ENCODE measurements around the gene FLOT1. TPM values are rescaled to one million over a fixed set of nuclear protein-coding genes. Genes with fewer than 3 reads are reported as not detected.
A peak's percentile ranks its signal among the peaks of the same experiment; 100 is the strongest.

The FLOT1 gene
- total and polyA plus RNA-seq, 2 donors (not counting 3 experiments of a cell fraction or from before 2014, with no cell fraction given), result 141 to 154 TPM

DNA sequence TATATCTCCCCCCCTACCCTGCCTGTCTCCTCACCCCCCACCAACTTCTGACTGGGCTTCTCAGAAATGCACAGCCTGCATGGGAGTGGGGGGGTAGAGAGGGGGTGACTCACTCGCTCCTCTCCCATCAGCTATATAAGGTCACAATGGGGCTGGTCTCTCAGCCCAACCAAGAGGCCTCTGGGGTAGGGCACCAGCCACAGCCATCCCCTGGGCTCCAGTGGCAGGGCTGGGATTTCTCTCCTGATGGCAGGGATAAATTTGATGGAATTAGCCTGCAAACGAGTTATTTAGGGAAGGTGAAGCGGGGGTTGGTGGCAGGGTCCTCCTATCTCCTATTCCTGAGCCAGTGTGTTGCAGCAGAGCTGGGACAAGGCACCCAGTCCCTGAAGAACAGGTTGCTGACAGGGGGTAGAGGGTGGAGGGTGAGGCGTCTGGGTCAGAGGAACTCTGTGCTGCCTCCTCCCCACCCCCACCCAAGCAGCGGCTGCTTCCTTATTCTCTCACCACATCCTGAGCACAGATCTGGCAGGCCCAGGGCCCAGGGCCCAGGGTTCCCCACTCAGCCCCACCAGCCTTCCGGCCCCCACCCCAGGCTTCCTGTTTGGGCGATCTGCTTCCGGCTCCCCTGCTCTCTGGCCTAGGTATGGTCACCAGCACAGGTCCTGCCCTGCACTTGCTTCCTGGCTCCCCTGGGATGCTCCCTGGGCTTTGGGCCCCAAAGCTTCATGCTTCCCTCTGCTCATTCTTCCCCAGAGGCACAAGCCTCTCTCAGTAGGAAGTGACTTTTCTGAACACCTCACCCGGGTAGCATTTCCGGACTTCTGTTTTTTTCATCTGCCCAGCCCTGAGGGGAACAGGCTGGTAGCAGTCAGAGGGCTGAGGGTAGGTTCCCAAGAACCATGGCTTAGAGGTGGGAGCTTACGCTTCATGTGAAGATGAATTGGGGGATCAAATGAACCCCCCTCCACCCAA, 60.1 kb downstream of the FLOT1 start:
- intact Hi-C loops (cut with micrococcal nuclease), result loop anchor here (1.0 to 2.0 kb wide), 3 partner anchors 35 to 404 kb away; partner anchors contain the start of gene MDC1
- Histone ChIP-seq H3K27me3 (ENCODE audit: control insufficient read depth in 2 of 2, insufficient read depth in 2 of 2, low read length in 2 of 2) (no peaks in the 10 kb centered on the region), H3K79me2 (ENCODE audit: control insufficient read depth, insufficient read depth, low read length) (peaks cover 87% of the 10 kb centered on the region), H3K27ac (ENCODE audit: insufficient read depth, low read depth, low read length) (peak overlapping the region; percentile 94), H2AFZ (ENCODE audit: low read depth, low read length) (no peak overlapping the region), H3K36me3 (ENCODE audit: control insufficient read depth in 2 of 2, extremely low read depth in 1 of 2, insufficient read depth in 2 of 2, low read length in 2 of 2) (peaks cover 4 to 5% of the 10 kb centered on the region in 2 experiments), H3K9me1 (replicated peaks; ENCODE audit: control insufficient read depth, extremely low read depth, insufficient read depth, low read length) (no peaks in the 10 kb centered on the region), H3K9me3 (replicated peaks; ENCODE audit: control insufficient read depth, insufficient read depth, low read length) (no peaks in the 10 kb centered on the region), H3K4me3 (replicated peaks in 1 of 3; ENCODE audit: insufficient read depth in 1 of 3, low read depth in 1 of 3, low read length in 3 of 3) (peak overlapping the region; percentile 81 to 93 (median 87)), H3K4me2 (ENCODE audit: insufficient read depth, low read length) (peak overlapping the region; percentile 85), H4K20me1 (replicated peaks; ENCODE audit: control insufficient read depth, extremely low read depth, insufficient read depth, low read length) (no peaks in the 10 kb centered on the region), H3K9ac (replicated peaks; ENCODE audit: extremely low read depth, insufficient read depth, low read length) (peak overlapping the region; percentile 91), H3K4me1 (ENCODE audit: control insufficient read depth, extremely low read depth, insufficient read depth, low read length) (peaks cover 34% of the 10 kb centered on the region)
- DNase-seq (ENCODE audit: low read depth, low spot score) (peak; percentile 89), FAIRE-seq (peak; percentile 98)
- TF ChIP-seq POLR2AphosphoS5 (IDR thresholded peaks at IDR 0.05; ENCODE audit: insufficient read depth, low read depth, low read length) (peak; percentile 95), MYC (IDR thresholded peaks at IDR 0.05; ENCODE audit: low read depth, low read length) (no peak), GATA2 (IDR thresholded peaks at IDR 0.05; ENCODE audit: insufficient read depth, insufficient read length, low read depth, low read length) (no peak), JUN (IDR thresholded peaks at IDR 0.05; ENCODE audit: borderline replicate concordance, insufficient read depth, insufficient read length, low read depth) (peak; percentile 63), EZH2 (IDR thresholded peaks at IDR 0.05; ENCODE audit: borderline replicate concordance, low read depth, low read length, severe bottlenecking) (no peak), FOS (IDR thresholded peaks at IDR 0.05; ENCODE audit: borderline replicate concordance, insufficient read depth, low read length) (peak; percentile 83), POLR2A (IDR thresholded peaks at IDR 0.05; ENCODE audit: low read depth, low read length) (peak; percentile 68)
- TF ChIP-seq, protein P1, sequence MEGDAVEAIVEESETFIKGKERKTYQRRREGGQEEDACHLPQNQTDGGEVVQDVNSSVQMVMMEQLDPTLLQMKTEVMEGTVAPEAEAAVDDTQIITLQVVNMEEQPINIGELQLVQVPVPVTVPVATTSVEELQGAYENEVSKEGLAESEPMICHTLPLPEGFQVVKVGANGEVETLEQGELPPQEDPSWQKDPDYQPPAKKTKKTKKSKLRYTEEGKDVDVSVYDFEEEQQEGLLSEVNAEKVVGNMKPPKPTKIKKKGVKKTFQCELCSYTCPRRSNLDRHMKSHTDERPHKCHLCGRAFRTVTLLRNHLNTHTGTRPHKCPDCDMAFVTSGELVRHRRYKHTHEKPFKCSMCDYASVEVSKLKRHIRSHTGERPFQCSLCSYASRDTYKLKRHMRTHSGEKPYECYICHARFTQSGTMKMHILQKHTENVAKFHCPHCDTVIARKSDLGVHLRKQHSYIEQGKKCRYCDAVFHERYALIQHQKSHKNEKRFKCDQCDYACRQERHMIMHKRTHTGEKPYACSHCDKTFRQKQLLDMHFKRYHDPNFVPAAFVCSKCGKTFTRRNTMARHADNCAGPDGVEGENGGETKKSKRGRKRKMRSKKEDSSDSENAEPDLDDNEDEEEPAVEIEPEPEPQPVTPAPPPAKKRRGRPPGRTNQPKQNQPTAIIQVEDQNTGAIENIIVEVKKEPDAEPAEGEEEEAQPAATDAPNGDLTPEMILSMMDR (IDR thresholded peaks at IDR 0.05; ENCODE audit: extremely low read depth in 1 of 2, insufficient read depth in 1 of 2, low read depth in 1 of 2, low read length in 2 of 2), result no peak
- TF ChIP-seq, protein P2, sequence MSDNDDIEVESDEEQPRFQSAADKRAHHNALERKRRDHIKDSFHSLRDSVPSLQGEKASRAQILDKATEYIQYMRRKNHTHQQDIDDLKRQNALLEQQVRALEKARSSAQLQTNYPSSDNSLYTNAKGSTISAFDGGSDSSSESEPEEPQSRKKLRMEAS (IDR thresholded peaks at IDR 0.05; ENCODE audit: insufficient read depth, insufficient read length), result no peak
- no TSS peak for BruUV-seq (replicated peaks)
- CTCF ChIA-PET, result interaction anchor here (0.6 to 6.6 kb wide), 8 partner anchors 9 to 405 kb away, joined by 3 to 296 read pairs (median 10); partner anchors contain the start of genes DHX16, MDC1 and TUBB
- dilution Hi-C loops (cut with MboI; ENCODE audit: extremely low pct_ligation_motif_present, low sequenced_read_pairs), result no loop called here
- POLR2A ChIA-PET, result interaction anchor here (0.5 to 3.7 kb wide), 4 partner anchors 10 to 154 kb away, joined by 3 to 34 read pairs (median 12); partner anchors contain the start of genes DHX16 and MDC1
